Kidney glomerular epithelial cell (primary cell): Measurements from ENCODE around the gene OR4D2.
"Not testable (repeated sequence)": the region's sequence is repeated elsewhere in the genome, so short reads cannot be mapped to it uniquely, and the experiment has no call there.

Source experiments
- DNase-seq: peaks from one replicate; lab custom pipeline; 2025; lab: John Stamatoyannopoulos, UW

The OR4D2 gene

DNA sequence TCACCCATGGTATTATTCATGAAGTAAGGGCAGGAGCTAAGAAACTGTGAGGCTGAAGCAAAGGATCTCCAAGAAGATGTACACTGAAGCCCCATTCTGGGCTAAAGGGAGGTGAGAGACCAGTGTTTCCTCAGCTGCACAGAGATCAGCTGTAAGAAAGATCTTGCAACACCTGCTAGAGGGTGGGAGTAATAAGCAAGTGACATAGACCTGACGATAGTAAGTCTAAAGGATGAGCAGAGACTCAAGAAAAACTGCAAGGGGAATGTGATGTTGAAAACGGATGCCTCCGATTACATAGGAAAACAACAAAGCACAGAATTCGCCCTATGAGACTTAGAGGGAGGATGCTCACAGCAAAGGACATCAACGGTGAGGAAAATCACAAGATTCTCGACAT lies at the start of gene OR4D2:
OR4D2 (plus strand) TSS at position 301 of the 400 bp plus-strand sequence. CDS start 2,674 bp downstream, outside the sequence.
- no peak for DNase-seq

DNA sequence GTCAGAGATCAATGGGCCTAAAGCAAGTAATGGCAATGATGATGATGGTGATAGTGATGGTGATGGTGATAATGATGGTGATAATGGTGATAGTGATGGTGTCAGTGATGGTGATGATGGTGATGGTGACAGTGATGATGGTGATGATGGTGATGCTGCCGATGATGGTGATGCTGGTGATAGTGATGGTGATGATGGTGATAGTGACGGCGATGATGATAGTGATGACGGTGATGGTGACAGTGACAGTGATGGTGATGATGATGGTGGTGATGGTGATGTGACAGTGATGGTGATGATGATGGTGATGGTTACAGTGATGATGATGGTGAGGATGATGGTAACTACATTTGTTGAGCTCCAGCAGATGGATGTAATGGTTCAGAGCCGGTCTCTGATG lies 49.4 kb upstream of the OR4D2 start:
- DNase-seq, result no peak

DNA sequence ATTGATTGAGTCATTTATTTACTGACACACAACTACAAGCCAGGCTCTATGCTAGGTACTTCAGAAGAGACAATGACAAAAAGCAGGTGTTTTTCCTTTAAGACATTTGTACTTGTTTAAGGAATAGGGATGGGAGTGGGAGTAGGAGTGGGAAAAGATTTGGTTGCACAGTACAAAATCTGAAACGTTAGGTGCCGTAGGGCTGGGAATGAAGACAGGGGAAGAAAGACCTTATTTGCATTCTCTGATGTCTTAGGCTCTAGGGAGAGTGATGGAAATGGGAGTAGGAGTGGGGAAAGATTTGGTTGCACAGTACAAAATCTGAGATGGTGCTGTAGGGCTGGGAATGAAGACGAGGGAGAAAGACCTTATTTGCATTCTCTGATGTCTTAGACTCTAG lies 47.3 kb upstream of the OR4D2 start:
- no peak for DNase-seq

DNA sequence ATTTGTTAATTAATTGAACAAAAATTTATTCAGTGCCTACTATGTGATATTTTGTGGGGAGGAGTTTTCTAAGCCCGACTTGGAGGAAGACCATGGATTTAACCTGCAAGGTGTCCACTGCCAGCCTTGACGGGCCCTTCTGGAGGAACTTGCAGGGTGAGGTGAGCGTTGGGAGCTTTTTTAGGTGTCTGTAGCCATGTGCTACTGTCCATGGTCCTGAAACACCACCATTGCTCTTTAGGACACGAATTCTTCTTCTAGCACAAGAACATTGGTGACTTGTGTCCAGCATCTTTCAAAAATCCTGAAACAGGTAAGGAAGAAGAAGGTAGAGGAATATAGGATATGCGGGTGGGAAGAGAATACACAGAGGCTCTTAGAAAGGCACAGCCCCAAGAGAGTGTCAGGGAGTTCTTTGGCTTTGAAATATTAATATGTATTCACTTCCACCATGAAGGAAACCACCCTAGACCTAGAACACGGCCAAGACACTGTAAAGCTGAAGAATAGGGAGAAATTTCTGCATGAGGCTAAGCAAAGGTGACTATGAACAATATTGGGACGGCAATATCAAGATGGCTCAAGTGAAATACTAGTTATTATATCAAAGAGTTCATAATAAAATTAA lies 46.5 kb upstream of the OR4D2 start:
- peak; percentile 38 for DNase-seq

DNA sequence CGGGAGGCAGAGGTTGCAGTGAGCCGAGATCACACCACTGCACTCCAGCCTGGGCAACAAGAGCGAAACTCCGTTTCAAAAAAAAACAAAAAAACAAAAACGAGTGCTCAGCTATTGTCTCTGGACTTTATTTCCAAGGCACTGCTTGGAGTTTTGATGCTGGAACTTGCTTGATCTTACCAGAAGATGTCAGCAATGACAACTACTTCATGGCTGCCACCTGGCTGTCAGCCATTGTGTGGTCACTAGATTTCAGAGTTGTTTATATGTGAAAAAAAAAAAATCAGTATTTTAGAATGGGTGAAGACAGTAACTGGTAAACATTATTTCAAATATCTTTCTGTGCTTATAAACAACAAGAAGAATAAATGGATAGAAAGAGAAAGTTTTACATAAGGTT lies 44.9 kb upstream of the OR4D2 start:
- no peak for DNase-seq

DNA sequence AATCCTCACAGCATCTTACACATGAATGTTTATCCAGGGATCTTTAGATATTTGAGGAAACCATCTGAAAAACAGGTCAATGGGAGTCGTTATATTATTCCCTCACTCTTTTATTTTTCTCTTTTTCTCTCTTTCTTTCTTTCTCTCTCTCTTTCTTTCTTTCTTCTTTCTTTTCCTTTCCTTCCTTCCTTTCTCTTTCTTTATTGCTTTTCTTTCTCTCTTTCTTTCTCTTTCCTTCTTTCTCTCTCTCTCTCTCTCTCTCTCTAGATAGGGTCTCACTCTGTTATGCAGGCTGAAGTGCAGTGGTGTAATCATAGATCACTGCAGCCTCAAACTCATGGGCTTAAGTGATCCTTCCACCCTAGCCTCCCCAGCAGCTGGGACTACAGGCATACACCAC lies 38.9 kb upstream of the OR4D2 start:
- DNase-seq, result no peak

DNA sequence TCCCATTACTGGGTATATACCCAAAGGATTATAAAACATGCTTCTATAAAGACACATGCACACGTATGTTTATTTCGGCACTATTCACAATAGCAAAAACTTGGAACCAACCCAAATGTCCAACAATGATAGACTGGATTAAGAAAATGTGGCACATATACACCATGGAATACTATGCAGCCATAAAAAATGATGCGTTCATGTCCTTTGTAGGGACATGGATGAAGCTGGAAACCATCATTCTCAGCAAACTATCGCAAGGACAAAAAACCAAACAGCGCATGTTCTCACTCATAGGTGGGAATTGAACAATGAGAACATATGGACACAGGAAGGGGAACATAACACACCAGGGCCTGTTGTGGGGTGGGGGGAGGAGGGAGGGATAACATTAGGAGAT lies 34.1 kb upstream of the OR4D2 start:
- DNase-seq, result not testable (repeated sequence)

DNA sequence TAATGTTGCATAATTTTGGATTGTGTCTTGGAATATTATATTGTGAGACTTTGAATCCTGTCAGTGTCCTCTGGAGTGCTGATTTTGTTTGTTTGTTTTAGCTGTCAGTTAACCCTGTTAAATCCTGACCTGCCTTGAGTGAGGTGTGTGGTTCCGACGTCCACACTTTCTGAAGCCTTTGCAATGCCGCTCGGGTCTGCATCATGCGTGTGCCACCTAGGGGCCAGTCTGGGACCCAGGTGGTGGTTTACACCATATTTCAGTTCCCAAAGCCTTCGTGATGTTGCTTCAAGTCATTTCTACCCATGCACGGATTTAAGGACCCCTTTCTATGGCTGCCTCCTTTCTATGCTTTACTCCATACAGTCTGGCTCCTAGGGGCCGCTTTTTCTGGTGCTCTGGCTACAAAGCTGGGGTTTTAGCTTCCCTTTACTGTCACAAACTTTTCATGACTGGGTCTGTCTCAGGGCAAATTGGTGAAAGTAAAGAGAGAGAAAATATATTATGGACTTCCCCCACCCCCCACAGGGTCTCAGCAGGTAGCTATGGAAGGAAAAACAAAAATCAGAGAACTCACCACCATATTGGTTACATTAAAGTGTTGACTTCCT lies 30.0 kb upstream of the OR4D2 start:
- DNase-seq, result no peak

DNA sequence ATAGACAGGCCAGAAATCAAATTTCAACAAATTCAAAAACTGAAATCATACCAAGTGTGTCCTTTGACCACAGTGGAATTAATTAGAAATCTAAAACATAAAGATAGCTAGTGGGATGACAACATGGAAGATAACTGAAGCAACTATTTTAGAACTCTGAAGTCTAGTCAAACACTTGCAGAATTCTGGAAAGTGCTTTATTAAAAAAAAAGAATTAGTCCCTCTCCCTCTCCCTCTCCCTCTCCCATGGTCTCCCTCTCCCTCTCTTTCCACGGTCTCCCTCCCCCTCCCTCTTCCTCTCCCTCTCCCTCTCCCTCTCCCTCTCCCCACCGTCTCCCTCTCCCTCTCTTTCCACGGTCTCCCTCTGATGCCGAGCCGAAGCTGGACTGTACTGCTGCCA lies 25.3 kb upstream of the OR4D2 start:
- DNase-seq, result no peak

DNA sequence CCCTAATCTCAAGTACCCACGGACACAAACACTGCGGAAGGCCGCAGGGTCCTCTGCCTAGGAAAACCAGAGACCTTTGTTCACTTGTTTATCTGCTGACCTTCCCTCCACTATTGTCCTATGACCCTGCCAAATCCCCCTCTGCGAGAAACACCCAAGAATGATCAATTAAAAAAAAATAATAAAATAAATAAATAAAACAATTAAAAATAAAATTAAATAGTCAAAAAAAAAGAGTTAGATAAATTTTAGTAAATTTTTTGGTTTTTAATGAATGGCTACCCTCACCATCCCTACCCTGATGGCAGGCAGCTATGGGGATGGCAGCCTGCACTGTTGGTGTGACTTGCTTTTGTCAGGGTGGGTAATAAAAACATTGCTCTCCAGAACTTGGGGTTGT lies 23.4 kb upstream of the OR4D2 start:
- not testable (repeated sequence) for DNase-seq

DNA sequence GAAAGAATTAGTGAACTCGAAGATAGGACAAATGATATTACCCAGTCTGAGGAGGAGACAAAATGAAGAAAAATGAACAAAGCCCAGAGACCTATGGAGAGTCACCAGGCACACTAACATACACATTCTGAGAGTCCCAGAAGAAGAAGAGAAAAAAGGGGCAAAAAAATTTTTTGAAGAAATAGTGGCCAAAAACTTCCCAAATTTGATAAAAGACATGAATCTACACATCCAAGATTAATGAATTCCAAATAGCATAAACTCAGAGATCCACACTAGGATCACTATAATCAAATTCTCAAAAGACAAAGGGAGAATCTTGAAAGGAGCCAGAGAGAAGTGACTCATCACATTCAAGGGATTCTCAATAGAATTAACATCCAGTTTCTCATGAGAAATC lies 22.0 kb upstream of the OR4D2 start:
- no peak for DNase-seq

DNA sequence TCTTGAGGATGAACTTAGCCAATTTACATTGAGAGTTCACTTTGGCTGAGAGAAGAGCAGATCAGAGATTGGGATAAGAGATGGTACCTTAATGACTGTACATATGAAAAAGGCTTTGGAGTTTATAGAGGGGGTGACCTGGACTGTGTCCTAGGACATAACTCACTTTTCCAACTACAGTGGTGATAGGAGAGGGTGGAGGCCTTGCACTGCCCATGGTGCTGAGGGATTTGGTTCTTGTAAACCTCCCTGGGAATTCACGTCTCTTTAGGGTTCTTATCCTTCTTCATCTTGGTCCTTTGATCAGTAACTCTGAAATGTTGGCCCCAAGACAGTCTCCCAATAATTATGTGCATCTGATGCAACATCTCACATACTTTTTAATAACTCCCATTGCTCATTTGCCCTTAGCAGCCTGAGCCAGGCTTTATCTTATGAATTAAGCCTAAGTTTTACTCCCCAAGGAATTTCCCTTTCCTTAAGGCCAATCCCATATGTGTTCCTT lies 18.8 kb upstream of the OR4D2 start, which contains the start of gene OR4D1:
OR4D1 (plus strand) TSS at position 455 of the 505 bp plus-strand sequence. CDS start 6,770 bp downstream, outside the sequence.
- no peak for DNase-seq

DNA sequence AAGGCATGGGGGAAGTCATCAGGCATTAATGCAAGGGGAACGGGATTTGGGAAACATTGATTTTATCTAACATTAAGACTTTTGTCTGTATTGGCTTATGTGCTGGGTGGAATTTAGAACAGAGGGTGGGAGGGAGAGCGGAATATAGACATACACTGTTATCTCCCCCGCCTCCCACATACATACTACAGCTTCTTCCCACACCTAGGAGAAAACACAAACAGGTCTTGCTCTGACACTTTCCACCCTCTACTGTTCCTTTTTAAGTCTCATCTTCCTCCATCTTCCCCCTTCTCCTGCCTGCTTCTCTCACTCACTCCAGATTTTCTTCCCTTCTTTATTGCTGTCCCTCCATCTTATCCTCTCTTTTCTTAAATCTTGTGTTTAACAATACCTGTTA lies 18.2 kb upstream of the OR4D2 start:
- no peak for DNase-seq

DNA sequence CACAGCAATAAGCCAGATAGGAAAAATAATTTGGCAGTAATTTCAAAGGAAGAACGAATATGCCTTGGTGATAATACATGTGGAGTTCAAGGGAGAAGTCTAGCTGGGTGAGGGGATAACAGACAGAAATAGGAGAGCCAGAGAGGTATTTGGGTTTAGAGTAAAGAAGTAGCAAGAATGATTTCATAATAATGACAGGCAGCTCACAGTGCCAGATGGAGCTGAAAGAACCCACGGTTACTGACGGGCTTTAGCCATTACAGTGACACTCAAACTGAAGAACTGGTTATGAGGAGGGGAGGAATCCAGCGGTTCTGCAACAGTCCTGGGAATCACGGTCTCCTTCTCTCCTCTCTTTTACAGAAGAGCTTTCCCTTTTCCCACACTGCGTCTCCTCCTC lies 16.4 kb upstream of the OR4D2 start:
- no peak for DNase-seq

DNA sequence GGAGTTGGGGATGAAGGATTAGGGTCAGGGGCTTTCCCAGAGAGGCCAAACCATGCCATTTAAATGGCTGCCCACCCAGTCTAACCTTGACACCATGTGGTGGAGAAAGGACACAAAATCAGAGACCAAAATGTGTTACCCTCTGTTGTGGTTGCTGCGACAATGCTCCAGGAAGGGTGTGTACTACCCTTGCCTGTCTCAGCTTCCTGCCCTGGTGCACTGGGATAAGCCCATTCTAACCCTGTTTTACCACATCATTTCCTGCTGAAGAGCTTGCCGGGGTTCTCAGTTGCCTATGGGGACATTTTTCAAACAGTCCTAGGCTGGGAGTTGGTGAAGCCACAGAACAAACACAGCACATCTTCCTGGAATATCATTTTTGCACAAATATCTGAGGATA lies 13.7 kb upstream of the OR4D2 start:
- DNase-seq, result no peak

DNA sequence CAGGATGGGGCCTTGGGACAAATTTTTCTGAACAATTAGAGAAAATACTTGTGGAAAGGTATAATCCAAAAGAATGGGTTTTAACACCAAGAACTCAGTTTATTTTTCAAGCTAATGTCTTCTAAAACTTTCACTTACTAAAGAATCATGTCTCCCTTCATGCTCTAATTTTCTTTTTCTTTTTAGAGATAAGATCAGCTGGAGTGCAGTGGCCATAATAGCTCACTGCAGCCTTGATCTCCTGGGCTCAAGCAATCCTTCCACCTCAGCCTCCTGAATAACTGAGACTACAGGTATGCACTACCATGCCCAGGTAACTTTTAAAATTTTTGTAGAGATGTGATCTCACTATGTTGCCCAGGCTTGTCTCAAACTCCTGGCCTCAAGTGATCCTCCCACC lies 13.1 kb upstream of the OR4D2 start:
- DNase-seq, result no peak

DNA sequence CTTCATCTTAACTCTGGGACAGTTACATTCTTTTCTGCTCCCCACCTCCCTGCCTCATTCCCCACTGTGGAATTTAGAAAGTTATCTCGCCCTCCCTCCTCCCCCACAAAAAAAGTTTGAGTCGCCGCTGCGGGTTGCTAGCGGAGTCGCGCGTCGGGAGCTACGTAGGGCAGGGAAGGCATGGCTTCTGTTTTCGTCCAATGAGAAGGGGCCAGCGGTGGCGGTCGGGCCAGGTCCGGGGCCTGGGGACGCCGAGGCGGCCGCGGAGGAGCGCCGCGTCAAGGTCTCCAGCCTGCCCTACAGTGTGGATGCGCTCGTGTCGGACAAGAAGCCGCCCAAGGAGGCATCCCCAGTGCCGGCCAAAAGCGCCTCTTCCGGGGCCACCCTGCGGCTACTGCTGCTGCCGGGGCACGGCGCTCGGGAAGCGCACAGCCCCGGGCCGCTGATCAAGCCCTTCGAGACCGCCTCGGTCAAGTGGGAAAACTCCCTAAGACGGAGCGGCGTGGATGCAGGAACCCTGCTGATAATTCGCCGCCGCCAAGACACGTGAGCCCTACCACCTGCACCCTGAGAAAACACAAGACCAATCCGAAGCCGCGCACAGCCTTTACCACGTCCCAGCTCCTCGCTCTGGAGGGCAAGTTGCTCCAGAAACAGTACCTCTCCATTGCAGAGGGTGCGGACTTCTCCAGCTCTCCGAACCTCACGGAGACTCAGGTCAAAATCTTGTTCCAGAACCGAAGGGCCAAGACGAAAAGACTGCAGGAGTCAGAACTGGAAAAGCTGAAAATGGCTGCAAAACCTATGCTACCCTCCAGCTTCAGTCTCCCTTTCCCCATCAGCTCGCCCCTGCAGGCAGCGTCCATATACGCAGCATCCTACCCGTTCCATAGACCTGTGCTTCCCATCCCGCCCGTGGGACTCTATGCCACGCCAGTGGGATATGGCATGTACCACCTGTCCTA lies 9.7 kb upstream of the OR4D2 start:
- no peak for DNase-seq

DNA sequence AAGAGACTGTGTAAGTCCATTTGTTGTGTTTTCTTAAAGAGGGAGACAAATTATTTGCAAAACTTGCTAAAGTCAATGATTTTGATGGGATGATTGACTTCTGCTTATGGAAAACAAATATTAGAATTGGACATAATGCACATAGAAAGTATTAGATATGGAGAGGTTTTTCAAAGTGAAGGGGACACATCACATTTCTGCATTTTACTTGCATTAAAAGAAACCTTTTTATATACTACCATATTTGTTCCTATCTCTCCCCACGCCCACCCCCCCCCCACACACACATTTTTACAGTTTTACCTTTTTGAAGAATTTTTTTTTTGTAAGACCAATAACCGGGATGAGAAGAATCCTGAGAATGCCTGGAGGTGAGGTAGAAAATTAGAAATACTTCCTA lies 8.6 kb upstream of the OR4D2 start:
- DNase-seq, result no peak

DNA sequence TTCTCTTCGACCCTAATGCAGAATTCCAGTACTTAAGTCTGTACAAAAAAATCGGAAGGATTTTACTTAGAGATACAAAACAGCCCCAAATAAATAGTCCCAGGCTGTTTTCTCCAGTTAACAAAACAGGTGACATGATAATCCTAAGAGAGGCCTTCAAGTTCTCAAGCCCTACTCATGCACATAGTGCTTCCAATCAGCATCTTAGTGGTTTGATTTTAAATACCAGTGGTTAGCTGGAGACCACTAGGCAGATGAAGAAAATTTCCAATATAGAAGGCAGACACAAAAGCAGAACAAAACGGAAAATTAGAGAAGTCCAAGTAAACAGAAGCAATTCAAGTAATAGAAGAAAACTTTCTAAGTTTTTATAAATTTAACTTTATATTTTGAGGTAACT lies 5.2 kb upstream of the OR4D2 start:
- DNase-seq, result no peak

DNA sequence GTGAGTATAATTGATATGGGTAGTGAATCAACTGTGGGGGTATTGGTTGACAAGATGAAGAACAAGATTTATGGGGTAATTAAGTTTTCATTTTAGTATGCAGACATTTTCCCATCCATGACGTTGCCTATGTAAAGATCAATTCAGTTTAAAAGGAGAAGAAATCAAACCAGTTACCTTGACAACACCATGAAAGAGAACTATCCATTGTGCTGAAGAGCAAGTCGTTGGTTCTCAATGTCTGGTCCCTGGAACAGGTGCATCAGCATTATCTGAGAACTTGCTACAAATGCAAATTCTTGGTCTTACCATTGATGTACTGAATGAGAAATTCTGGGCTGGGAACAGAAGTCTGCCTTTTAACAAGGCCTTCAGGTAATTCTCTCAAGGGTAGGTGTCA lies 801 bp upstream of the OR4D2 start:
- no peak for DNase-seq

DNA sequence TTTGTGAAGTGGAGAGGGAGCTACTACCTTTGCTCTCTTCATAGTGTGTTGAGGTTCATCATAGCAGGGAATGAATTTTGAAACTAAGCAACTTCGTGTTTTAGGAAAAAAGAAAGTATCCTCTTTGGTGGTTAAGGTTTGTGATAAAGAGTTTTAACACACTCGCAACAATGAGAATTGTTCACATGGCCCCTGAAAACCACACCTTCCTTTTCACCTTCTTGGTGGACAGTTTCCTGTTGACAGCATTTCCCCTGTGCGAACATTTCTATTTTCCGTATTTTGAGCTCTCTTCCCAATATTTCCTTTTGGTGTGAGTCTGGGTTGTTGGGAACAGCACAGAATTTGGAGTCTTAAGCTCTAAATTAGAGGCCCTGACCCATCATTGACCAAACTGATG lies 3.8 kb downstream of the OR4D2 start:
- DNase-seq, result no peak

DNA sequence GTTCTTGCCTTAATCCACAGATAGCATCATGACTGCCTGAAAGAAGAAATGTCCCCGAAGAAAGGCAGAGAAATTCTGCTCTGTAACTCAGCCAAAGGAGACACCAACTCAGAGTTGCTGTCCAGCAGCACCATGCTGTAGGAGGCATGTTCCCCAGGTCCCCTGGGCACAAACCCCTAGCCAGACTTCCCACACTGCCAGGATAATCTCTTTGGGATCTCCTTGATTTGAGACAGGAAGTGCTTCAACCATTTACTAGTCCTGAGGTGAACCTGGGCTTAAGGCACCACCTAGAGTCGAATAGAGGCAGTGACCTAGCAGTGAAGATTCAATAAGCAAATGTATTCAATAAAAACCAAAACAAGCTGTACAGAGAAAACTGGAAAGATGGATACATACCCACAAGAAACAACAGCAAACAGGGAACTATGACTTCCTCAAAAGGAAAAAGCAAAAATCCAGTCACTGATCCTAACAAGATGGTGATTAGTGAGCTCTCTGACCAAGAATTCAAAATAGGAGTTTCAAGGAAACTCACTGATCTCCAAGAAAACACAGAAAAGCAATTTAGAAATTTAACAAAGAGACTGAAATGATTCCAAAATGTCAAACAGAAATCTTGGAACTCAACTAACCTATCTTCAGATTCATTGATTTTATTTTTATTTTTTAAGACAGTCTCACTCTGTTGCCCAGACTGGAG lies 5.7 kb downstream of the OR4D2 start:
- no peak for DNase-seq
